Stromal cell of bone marrow (primary cell): ENCODE measurements around the gene C5AR2.
"Not testable (repeated sequence)": the region's sequence is repeated elsewhere in the genome, so short reads cannot be mapped to it uniquely, and the experiment has no call there.

ENCODE experiments used
- DNase-seq: peaks from one replicate; pipeline ENCODE4 v3.0.0-alpha.2; 2012; ENCODE audit warnings: low read depth

Gene C5AR2

GRCh38 chr19:47388721-47389120 lies 56.7 kb downstream of the C5AR2 start:
- DNase-seq: not testable (repeated sequence)

DNA sequence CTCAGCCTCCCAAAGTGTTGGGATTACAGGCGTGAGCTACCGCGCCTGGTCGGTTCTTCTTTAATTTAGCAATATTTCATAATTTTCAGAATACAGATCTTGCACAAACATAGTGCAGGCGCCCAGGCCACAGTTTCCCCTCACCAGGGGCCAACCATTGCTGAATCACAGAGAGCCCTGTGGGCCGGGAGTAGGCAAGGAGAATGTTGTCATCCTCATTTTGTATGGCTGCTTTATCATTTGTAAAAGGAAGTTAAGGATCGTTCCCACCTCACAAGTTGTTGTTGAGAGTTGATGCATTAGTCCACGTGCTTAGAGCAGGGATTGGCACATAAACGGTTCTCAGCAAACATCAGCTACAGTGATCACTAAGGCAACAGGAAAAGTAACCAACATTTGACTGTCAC lies 57.2 kb downstream of the C5AR2 start:
- DNase-seq: no peak

GRCh38 chr19:47390533-47391488 lies 58.8 kb downstream of the C5AR2 start:
- DNase-seq: no peak

GRCh38 chr19:47391510-47392223 lies 59.7 kb downstream of the C5AR2 start:
- peak; percentile 47 for DNase-seq
